ENCODE results near the gene SSX4.
"Not testable (repeated sequence)": the region's sequence is repeated elsewhere in the genome, so short reads cannot be mapped to it uniquely, and the experiment has no call there.

- TF ChIP-seq CTCF (conservative IDR thresholded peaks at IDR 0.05 in 1 of 2, IDR thresholded peaks at IDR 0.05 in 1 of 2; ENCODE audit: extremely low read depth in 1 of 2, insufficient read depth in 1 of 2, low read depth in 1 of 2, low read length in 2 of 2); EZH2 (IDR thresholded peaks at IDR 0.05; ENCODE audit: borderline replicate concordance, low read length): not testable (repeated sequence)
These were observed 43.8 kb downstream of the SSX4 start for GRCh38 chrX:48427027-48427716.

All from mammary epithelial cell (primary cell).